ENCODE results near the gene TBKBP1.

TBKBP1 gene
- 1.7 to 14.9 (median 5.6) reads per million in 17 experiments for total RNA-seq

GRCh38 chr17:47693731-47694580 lies at the start of gene TBKBP1:
Gene TBKBP1, plus strand, starts transcription at chr17:47694161. Its CDS starts 1,952 bp downstream, at chr17:47696113.
- DNase-seq, result peak in 3 of 4 experiments; percentile 32 to 62 (median 59)

- peak; percentile 67 to 85 (median 82) for DNase-seq
These were observed 49.6 kb upstream of the TBKBP1 start for GRCh38 chr17:47644324-47644723.

GRCh38 chr17:47649153-47649971 lies 44.6 kb upstream of the TBKBP1 start, which contains the start of gene KPNB1:
Gene KPNB1, plus strand, starts transcription at chr17:47649919. Its CDS starts 326 bp downstream, at chr17:47650245.
- peak; percentile 100 for DNase-seq

GRCh38 chr17:47649972-47650524 lies 43.9 kb upstream of the TBKBP1 start:
- no peak for DNase-seq

- peak; percentile 95 to 99 (median 98) for DNase-seq
These were observed 43.1 kb upstream of the TBKBP1 start for GRCh38 chr17:47650525-47651522.

- DNase-seq, result no peak
These were observed 42.3 kb upstream of the TBKBP1 start for GRCh38 chr17:47651704-47652103.

GRCh38 chr17:47652570-47652969 lies 41.4 kb upstream of the TBKBP1 start:
- DNase-seq, result peak in 1 of 4 experiments; percentile 9

- DNase-seq, result no peak
These were observed 40.5 kb upstream of the TBKBP1 start for GRCh38 chr17:47653442-47653841.

- no peak for DNase-seq
These were observed 39.0 kb upstream of the TBKBP1 start for GRCh38 chr17:47654991-47655390.

- DNase-seq, result peak in 3 of 4 experiments; percentile 16 to 61 (median 54)
These were observed 33.9 kb upstream of the TBKBP1 start for GRCh38 chr17:47660064-47660492.

- DNase-seq, result peak; percentile 67 to 76 (median 75)
These were observed 29.9 kb upstream of the TBKBP1 start for GRCh38 chr17:47663912-47664623.

- no peak for DNase-seq
These were observed 29.4 kb upstream of the TBKBP1 start for GRCh38 chr17:47664624-47664941.

- DNase-seq, result peak; percentile 42 to 78 (median 60)
These were observed 28.3 kb upstream of the TBKBP1 start for GRCh38 chr17:47665655-47666054.

- DNase-seq, result peak; percentile 59 to 81 (median 72)
These were observed 24.9 kb upstream of the TBKBP1 start for GRCh38 chr17:47669081-47669480.

- peak in 2 of 4 experiments; percentile 47 to 62 for DNase-seq
These were observed 23.9 kb upstream of the TBKBP1 start for GRCh38 chr17:47670064-47670463.

- DNase-seq, result no peak
These were observed 19.5 kb upstream of the TBKBP1 start for GRCh38 chr17:47674499-47674898.

GRCh38 chr17:47675380-47676198 lies 18.4 kb upstream of the TBKBP1 start:
- DNase-seq, result no peak

- no peak for DNase-seq
These were observed 17.8 kb upstream of the TBKBP1 start for GRCh38 chr17:47676199-47676472.

- DNase-seq, result no peak
These were observed 17.3 kb upstream of the TBKBP1 start for GRCh38 chr17:47676510-47677165.

GRCh38 chr17:47678196-47678595 lies 15.8 kb upstream of the TBKBP1 start:
- no peak for DNase-seq

Measured in suppressor macrophage (primary cell).